GM12875 (cell line): ENCODE results near the gene RRN3.
"Not testable (repeated sequence)": the region's sequence is repeated elsewhere in the genome, so short reads cannot be mapped to it uniquely, and the experiment has no call there.

Source experiments
- H3K4me3 ChIP-seq: one replicate; pipeline ENCODE4 v1.5.1; 2011; ENCODE audit warnings: low read depth, low read length, control low read depth
- CTCF ChIP-seq: IDR thresholded peaks from 2 replicates; pipeline ENCODE4 v1.5.1; 2011; ENCODE audit warnings: low read depth, mild to moderate bottlenecking, control low read depth, inconsistent platforms, low read length, moderate library complexity, borderline replicate concordance; ENCODE audit not compliant: insufficient read depth

The RRN3 gene

GRCh38 chr16:15032547-15033308, 61.3 kb downstream of the RRN3 start:
- no peak for TF ChIP-seq CTCF
- H3K4me3 ChIP-seq = no peak overlapping the region

- H3K4me3 ChIP-seq = no peak overlapping the region
- TF ChIP-seq CTCF = no peak
Measured at GRCh38 chr16:15031586-15031985, 62.5 kb downstream of the RRN3 start.

DNA sequence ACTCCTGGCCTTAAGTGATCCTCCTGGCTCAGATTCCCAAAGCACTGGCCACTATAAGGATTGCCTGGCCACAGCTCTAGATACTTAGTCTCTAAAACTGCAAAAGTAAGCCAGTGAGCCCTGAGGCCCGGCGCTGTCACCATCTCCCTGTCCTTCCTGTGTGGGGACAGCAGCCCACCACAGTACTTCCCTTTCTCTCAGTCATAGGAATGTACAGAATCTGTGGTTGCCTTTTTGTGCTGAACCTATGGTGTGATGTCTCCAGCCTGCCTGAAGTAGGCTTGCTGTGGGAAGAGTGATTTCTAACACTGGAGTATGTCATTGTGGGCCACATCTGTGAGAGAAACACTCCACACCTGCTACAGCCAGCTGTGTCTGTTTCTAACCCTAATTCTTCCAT, 62.9 kb downstream of the RRN3 start:
- no peak overlapping the region for H3K4me3 ChIP-seq
- no peak for TF ChIP-seq CTCF

DNA sequence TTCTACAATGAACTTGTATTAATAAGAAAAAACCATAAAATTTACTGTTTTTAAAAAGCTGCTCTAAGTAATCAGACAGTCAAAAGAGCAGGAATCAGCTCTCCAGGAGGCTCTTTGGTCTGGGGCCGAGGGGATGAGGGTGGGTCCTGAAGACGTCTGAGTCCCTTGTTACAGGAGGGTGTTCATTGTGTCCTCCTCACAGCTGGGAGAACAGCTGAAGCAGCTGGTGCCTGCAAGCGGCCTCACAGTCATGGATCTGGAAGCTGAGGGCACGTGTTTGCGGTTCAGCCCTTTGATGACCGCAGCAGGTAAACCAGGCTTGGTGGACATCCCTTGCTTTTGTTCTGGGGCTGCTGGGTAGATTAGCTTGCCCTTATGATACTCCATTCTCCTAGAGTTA, 64.3 kb downstream of the RRN3 start:
- not testable (repeated sequence) for H3K4me3 ChIP-seq

GRCh38 chr16:15028801-15029698, 65.0 kb downstream of the RRN3 start:
- H3K4me3 ChIP-seq = not testable (repeated sequence)

GRCh38 chr16:15028345-15028715, 65.7 kb downstream of the RRN3 start:
- H3K4me3 ChIP-seq = not testable (repeated sequence)

GRCh38 chr16:15027503-15028344, 66.3 kb downstream of the RRN3 start:
- H3K4me3 ChIP-seq = not testable (repeated sequence)

- not testable (repeated sequence) for H3K4me3 ChIP-seq
Measured at GRCh38 chr16:15027051-15027450, 67.0 kb downstream of the RRN3 start.

- not testable (repeated sequence) for H3K4me3 ChIP-seq
Measured at GRCh38 chr16:15025234-15025951, 68.7 kb downstream of the RRN3 start.

- not testable (repeated sequence) for H3K4me3 ChIP-seq
Measured at GRCh38 chr16:15024858-15025199, 69.2 kb downstream of the RRN3 start.

- H3K4me3 ChIP-seq = not testable (repeated sequence)
Measured at GRCh38 chr16:15023381-15024077, 70.5 kb downstream of the RRN3 start.
